Upper lobe of left lung (tissue), 6 donors: ENCODE measurements around the gene RAB3D. TPM values are rescaled to one million over a fixed set of nuclear protein-coding genes. Genes with fewer than 3 reads are reported as not detected.
A peak's percentile ranks its signal among the peaks of the same experiment; 100 is the strongest.

ENCODE experiments used
- ATAC-seq, 2 donors: fragments of 200-7000 bp; cut with Tn5 transposase; one replicate each; pipeline ENCODE4 v1.9.1; 2022; ENCODE audit warnings: mild to moderate bottlenecking in 2 of 2, moderate library complexity in 2 of 2; ENCODE audit not compliant: low FRiP score in 2 of 2
- DNase-seq, 2 donors: peaks; one replicate each; pipeline ENCODE4 v3.0.0-alpha.2; 2019 to 2020
- H3K27ac ChIP-seq, 4 donors: fragments of 200-600 bp; sonication (generic); one replicate each; pipeline ENCODE4 v1.5.1; 2016 to 2019
- H3K27me3 ChIP-seq, 4 donors: fragments of 200-600 bp; sonication (generic); one replicate each; pipeline ENCODE4 v1.5.1; 2017 to 2019
- H3K36me3 ChIP-seq, 4 donors: fragments of 200-600 bp; sonication (generic); one replicate each; pipeline ENCODE4 v1.5.1; 2016 to 2019
- H3K4me1 ChIP-seq, 4 donors: fragments of 200-600 bp; sonication (generic); one replicate each; pipeline ENCODE4 v1.5.1; 2018 to 2019
- H3K4me3 ChIP-seq, 4 donors: fragments of 200-600 bp; sonication (generic); one replicate each; pipeline ENCODE4 v1.5.1; 2017 to 2019; ENCODE audit warnings: mild to moderate bottlenecking in 2 of 4, moderate library complexity in 1 of 4
- H3K9me3 ChIP-seq, 4 donors: fragments of 200-600 bp; sonication (generic); one replicate each; pipeline ENCODE4 v1.5.1; 2018 to 2019
- EP300 ChIP-seq, 4 donors: sonication (generic); formaldehyde crosslinking; IDR thresholded peaks; one replicate each; pipeline ENCODE4 v1.5.1; 2017; ENCODE audit warnings: antibody characterized with exemption in 4 of 4, control low read depth in 2 of 4
- POLR2A ChIP-seq, 4 donors: fragments of 450-650 bp; IDR thresholded peaks; one replicate each; pipeline ENCODE4 v1.5.1; 2016 to 2017; ENCODE audit warnings: antibody characterized with exemption in 4 of 4, mild to moderate bottlenecking in 2 of 4
- POLR2AphosphoS5 ChIP-seq, 2 donors: sonication (generic); formaldehyde crosslinking; IDR thresholded peaks; one replicate each; pipeline ENCODE4 v1.5.1; 2017; ENCODE audit warnings: antibody characterized with exemption in 2 of 2
- WGBS, 2 donors: methylation state at CpG; one replicate each; pipeline ENCODE4 v1.1.5; 2017 to 2018; 5-methylcytosine and 5-hydroxymethylcytosine counted together
- total RNA-seq, 6 donors: library from RNA; depleted of rRNA in 4 of 6; stranded (reverse); fragments of >200 nt in 4 of 6; gene quantifications; one replicate each; pipeline versions ENCODE4 v1.1.0 to v1.2.1, GENCODE V29; 2016 to 2021
- TF ChIP-seq, protein P1 (sequence below), 6 experiments: fragments of 450-650 bp in 4 of 6; fragments of 200-600 bp in 2 of 6; sonication (generic) in 2 of 6; IDR thresholded peaks; one replicate each; pipeline ENCODE4 v1.5.1; 2016 to 2019; ENCODE audit warnings: antibody characterized with exemption in 6 of 6
- donor health status: DM: no; HTN: no; CAD: no; lungs with moderate emphysema.
- donor health status: DM: no; HTN: yes; CAD: no; lungs with severe emphysema.

RAB3D gene
- total RNA-seq, 6 donors from 2014 or later = 22.6 to 59.2 (median 30.7) TPM

DNA sequence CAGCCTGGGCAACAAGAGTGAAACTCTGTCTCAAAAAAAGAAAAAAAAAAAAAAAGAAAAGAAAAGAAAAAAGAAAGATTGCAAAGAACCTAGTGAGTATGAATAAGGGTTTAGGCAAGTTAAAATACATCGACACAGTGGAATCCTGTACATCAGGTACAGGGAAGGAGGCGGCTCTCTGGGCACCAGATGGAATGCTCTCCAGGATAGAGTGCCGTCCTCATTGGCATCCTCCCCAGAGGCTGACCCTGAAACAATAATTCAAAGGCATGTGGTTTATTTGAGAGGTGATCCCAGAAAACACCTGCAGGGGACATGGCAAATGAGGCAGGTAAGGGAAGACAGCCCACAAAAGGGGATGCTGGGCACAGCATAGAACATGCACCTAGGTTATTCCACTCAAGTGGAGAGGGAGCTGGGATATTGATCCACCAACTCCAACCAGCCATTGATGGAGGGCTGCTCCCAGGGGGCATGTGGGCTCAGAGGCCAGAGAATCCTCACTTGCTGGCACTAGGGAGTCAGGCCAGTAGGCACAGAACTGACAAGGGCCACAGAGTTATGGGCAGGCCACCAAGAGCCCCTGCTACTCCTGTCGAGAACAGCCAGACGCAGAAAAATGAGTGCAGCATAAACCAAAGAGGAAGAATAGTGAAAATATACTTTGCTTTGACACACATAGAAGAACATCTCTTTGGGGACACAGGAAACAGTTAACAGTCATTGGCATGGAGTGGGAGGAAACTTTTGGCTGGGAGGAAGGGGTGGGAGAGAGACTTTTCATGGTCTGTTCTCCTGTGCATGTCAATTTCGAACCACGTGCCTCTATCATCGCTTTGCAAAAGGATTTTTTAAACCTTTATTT is 39.3 kb downstream of the RAB3D start:
- Histone ChIP-seq H3K4me3 (no peak overlapping the region), H3K27me3 (no peaks in the 10 kb centered on the region), H3K36me3 (no peaks in the 10 kb centered on the region), H3K9me3 (no peaks in the 10 kb centered on the region), H3K27ac (no peak overlapping the region), H3K4me1 (peaks cover 5 to 12% (median 11%) of the 10 kb centered on the region in 4 donors)
- WGBS, 2 donors = 69 to 72% methylated on average over 8 of the region's 8 CpGs
- peak in 1 of 2 donors; percentile 27 for ATAC-seq
- no peak for TF ChIP-seq POLR2A (IDR thresholded peaks at IDR 0.05)
- TF ChIP-seq, protein P1, sequence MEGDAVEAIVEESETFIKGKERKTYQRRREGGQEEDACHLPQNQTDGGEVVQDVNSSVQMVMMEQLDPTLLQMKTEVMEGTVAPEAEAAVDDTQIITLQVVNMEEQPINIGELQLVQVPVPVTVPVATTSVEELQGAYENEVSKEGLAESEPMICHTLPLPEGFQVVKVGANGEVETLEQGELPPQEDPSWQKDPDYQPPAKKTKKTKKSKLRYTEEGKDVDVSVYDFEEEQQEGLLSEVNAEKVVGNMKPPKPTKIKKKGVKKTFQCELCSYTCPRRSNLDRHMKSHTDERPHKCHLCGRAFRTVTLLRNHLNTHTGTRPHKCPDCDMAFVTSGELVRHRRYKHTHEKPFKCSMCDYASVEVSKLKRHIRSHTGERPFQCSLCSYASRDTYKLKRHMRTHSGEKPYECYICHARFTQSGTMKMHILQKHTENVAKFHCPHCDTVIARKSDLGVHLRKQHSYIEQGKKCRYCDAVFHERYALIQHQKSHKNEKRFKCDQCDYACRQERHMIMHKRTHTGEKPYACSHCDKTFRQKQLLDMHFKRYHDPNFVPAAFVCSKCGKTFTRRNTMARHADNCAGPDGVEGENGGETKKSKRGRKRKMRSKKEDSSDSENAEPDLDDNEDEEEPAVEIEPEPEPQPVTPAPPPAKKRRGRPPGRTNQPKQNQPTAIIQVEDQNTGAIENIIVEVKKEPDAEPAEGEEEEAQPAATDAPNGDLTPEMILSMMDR (IDR thresholded peaks at IDR 0.05) = peak in 1 of 6 experiments; percentile 8
- DNase-seq = no peak

DNA sequence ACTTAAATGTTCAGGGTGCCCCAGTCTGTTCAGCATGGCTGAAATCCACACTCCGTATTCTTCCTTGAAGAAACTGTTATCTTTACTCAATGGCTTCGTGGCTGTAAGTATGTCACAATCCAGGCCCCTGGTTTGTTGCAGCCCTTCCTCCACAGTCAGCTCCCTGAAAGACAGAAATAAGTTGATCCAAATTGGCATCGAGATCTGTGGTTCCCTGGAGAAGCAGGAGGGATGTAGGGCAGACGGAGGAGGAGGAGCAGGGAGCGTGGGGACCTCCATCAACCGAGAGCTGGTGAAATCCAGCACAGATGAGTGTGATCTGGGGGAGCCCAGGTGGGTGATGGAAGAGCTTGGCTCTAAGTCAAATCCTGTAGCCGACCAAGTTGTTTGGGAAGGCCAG is 43.2 kb downstream of the RAB3D start:
- H3K27ac ChIP-seq = peak overlapping the region in 3 of 4 donors; percentile 44 to 61 (median 48)
- 41 to 47% methylated on average over 7 of the region's 7 CpGs for WGBS, 2 donors
- no peak overlapping the region for H3K4me3 ChIP-seq
- no peak for ATAC-seq
- H3K27me3 ChIP-seq = no peaks in the 10 kb centered on the region
- TF ChIP-seq, protein P1 (IDR thresholded peaks at IDR 0.05) = no peak
- TF ChIP-seq POLR2A (IDR thresholded peaks at IDR 0.05) (no peak), EP300 (IDR thresholded peaks at IDR 0.05) (no peak), POLR2AphosphoS5 (IDR thresholded peaks at IDR 0.05) (no peak)
- no peaks in the 10 kb centered on the region for H3K36me3 ChIP-seq
- H3K4me1 ChIP-seq = peaks cover 16 to 25% (median 22%) of the 10 kb centered on the region in 4 donors
- DNase-seq = no peak
- H3K9me3 ChIP-seq = no peaks in the 10 kb centered on the region

DNA sequence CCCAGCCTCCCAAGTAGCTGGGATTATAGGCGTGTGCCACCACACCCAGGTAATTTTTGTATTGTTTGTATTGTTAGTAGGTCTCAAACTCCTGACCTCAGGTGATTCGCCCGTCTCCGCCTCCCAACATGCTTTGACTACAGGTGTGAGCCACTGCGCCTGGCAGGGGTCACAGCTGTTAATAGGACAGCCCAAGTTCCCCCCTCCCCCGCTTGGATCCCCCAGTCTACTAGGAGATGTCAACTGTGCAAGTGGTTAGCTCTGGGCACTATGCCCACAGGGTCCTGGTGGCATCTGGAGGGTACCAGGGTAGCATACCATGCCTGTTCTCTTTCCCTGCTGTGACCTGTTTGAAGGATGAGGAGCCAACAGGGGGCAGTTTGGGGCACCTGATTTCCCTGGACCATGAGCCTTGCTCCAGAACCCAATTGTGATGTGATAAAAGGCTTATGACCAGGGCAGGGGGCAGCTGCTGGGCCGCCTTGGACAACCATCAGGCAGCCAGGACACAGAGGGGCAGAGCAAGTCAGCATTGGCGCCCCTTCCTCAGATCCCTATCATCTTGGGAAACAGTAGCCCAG is 43.7 kb downstream of the RAB3D start, which contains the start of gene TSPAN16:
Gene TSPAN16, plus strand, starts transcription at position 496 of the 581 bp plus-strand sequence. CDS start 138 bp downstream, outside the sequence.
- H3K27ac ChIP-seq = peak within 1 kb of the TSS in 3 of 4 donors; percentile 44 to 61 (median 48)
- ATAC-seq (no peak), DNase-seq (no peak)
- H3K9me3 ChIP-seq = no peaks in the 10 kb centered on the region
- H3K27me3 ChIP-seq = no peaks in the 10 kb centered on the region
- no peak within 1 kb of the TSS for H3K4me3 ChIP-seq
- H3K36me3 ChIP-seq = no peaks in the 10 kb centered on the region
- TF ChIP-seq, protein P1 (IDR thresholded peaks at IDR 0.05) = no peak
- no peak for TF ChIP-seq POLR2AphosphoS5 (IDR thresholded peaks at IDR 0.05)
- no peak for TF ChIP-seq POLR2A (IDR thresholded peaks at IDR 0.05)
- peaks cover 16 to 25% (median 22%) of the 10 kb centered on the region in 4 donors for H3K4me1 ChIP-seq
- WGBS, 2 donors = 79 to 80% methylated on average over 7 to 8 of the region's 8 CpGs

DNA sequence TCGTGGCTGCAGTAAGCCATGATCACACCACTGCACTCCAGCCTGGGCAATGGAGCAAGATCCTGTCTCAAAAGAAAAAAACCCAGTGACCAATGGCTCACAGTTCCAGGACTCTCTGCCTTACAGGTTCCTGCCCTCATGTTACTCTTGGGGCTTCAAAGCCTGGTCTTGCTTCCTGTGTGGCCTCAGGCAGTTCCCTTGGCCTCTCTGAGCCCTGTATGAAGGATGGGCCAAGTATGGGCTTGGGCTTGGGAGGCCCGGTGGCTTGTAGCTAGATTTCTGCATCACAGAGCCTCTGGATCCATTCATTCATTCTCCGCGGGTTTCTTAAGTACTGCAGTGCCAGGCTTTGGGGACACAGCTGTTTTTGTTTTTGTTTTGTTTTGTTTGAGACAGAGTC is 44.3 kb downstream of the RAB3D start:
- 85% methylated on average over 4 of the region's 4 CpGs for WGBS, 2 donors
- Histone ChIP-seq H3K27me3 (no peaks in the 10 kb centered on the region), H3K36me3 (no peaks in the 10 kb centered on the region), H3K4me3 (no peak overlapping the region), H3K9me3 (no peaks in the 10 kb centered on the region), H3K27ac (peak overlapping the region in 2 of 4 donors; percentile 35 to 48), H3K4me1 (peaks cover 16 to 25% (median 22%) of the 10 kb centered on the region in 4 donors)
- ATAC-seq (no peak), DNase-seq (no peak)
- TF ChIP-seq EP300 (IDR thresholded peaks at IDR 0.05) = no peak
- no peak for TF ChIP-seq POLR2A (IDR thresholded peaks at IDR 0.05)
- no peak for TF ChIP-seq POLR2AphosphoS5 (IDR thresholded peaks at IDR 0.05)
- TF ChIP-seq, protein P1 (IDR thresholded peaks at IDR 0.05) = no peak
